Uterus (tissue), 2 donors: Measurements from ENCODE around the gene ZNF236.

Experiments used
- POLR2A ChIP-seq, 2 donors: fragments of 450-650 bp; IDR thresholded peaks; one replicate each; pipeline ENCODE4 v1.6.1; 2016; ENCODE audit warnings: antibody characterized with exemption in 2 of 2, mild to moderate bottlenecking in 1 of 2, moderate library complexity in 1 of 2
- TF ChIP-seq, protein P1 (sequence below), 4 experiments: fragments of 200-600 bp in 2 of 4; fragments of 450-650 bp in 2 of 4; sonication (generic) in 2 of 4; IDR thresholded peaks; one replicate each; pipeline ENCODE4 v1.5.1; 2016 to 2019; ENCODE audit warnings: antibody characterized with exemption in 4 of 4, mild to moderate bottlenecking in 2 of 4, moderate library complexity in 1 of 4

GRCh38 chr18:76882146-76882545, 59.8 kb downstream of the ZNF236 start:
- TF ChIP-seq, protein P1, sequence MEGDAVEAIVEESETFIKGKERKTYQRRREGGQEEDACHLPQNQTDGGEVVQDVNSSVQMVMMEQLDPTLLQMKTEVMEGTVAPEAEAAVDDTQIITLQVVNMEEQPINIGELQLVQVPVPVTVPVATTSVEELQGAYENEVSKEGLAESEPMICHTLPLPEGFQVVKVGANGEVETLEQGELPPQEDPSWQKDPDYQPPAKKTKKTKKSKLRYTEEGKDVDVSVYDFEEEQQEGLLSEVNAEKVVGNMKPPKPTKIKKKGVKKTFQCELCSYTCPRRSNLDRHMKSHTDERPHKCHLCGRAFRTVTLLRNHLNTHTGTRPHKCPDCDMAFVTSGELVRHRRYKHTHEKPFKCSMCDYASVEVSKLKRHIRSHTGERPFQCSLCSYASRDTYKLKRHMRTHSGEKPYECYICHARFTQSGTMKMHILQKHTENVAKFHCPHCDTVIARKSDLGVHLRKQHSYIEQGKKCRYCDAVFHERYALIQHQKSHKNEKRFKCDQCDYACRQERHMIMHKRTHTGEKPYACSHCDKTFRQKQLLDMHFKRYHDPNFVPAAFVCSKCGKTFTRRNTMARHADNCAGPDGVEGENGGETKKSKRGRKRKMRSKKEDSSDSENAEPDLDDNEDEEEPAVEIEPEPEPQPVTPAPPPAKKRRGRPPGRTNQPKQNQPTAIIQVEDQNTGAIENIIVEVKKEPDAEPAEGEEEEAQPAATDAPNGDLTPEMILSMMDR (IDR thresholded peaks at IDR 0.05), result no peak
- TF ChIP-seq POLR2A (IDR thresholded peaks at IDR 0.05), result no peak
